ENCODE data around the gene LONP2. TPM values are rescaled to one million over a fixed set of nuclear protein-coding genes. Genes with fewer than 3 reads are reported as not detected.

Gene LONP2, protein sequence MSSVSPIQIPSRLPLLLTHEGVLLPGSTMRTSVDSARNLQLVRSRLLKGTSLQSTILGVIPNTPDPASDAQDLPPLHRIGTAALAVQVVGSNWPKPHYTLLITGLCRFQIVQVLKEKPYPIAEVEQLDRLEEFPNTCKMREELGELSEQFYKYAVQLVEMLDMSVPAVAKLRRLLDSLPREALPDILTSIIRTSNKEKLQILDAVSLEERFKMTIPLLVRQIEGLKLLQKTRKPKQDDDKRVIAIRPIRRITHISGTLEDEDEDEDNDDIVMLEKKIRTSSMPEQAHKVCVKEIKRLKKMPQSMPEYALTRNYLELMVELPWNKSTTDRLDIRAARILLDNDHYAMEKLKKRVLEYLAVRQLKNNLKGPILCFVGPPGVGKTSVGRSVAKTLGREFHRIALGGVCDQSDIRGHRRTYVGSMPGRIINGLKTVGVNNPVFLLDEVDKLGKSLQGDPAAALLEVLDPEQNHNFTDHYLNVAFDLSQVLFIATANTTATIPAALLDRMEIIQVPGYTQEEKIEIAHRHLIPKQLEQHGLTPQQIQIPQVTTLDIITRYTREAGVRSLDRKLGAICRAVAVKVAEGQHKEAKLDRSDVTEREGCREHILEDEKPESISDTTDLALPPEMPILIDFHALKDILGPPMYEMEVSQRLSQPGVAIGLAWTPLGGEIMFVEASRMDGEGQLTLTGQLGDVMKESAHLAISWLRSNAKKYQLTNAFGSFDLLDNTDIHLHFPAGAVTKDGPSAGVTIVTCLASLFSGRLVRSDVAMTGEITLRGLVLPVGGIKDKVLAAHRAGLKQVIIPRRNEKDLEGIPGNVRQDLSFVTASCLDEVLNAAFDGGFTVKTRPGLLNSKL
- 24.8 and 30.7 TPM in 2 replicates for total RNA-seq (2014; rRNA removed; shearing (Covaris generic); ENCODE audit: low replicate concordance)

- no peaks in the 10 kb centered on the region for H3K36me3 ChIP-seq
- no peaks in the 10 kb centered on the region for H3K27me3 ChIP-seq
- peak within 1 kb of the TSS; percentile 69 for H3K4me3 ChIP-seq
- DNase-seq, result peak; percentile 86
- no peaks in the 10 kb centered on the region for H3K9me3 ChIP-seq
Measured at GRCh38 chr16:48244080-48244862, at the start of gene LONP2. Gene LONP2, plus strand, starts transcription at chr16:48244300. Its CDS starts 89 bp downstream, at chr16:48244389.

DNA sequence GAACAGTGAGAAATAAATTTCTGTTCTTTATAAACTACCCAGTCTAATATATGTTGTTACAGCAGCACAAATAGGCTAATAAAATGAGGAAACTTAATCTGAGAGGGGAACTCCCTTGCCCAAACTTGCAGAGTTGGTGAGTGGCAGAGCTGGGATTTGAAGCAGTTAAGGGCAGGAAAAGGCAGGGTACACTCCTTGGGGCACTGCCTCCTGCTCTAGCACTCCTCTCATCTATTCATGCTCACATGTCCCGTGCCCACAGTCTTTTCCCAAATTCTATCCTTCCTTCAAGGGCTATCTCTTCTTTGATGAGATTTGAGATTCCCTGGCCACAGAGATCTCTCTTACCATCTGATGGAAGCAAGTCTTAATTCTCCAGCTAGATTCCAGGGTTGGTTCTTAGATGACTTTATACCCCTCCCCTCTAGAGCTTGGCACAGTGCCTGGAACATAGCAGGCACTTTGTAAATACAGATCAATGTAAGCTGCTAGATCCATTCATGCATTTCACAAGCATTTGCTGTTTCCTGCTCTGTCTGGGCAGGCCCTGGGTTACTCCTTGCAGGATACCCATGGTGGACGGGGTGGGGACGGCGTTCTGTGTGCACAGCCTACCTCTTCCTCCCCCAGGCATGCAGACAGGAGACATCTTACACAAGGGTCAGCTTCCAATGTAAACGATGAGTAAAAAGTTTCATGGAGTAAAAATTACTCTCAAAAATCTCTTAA lies 49.1 kb upstream of the LONP2 start:
- H3K36me3 ChIP-seq, result no peaks in the 10 kb centered on the region
- no peak overlapping the region for H3K4me3 ChIP-seq
- no peaks in the 10 kb centered on the region for H3K27me3 ChIP-seq
- peak; percentile 3 for DNase-seq
- H3K9me3 ChIP-seq, result no peaks in the 10 kb centered on the region

DNA sequence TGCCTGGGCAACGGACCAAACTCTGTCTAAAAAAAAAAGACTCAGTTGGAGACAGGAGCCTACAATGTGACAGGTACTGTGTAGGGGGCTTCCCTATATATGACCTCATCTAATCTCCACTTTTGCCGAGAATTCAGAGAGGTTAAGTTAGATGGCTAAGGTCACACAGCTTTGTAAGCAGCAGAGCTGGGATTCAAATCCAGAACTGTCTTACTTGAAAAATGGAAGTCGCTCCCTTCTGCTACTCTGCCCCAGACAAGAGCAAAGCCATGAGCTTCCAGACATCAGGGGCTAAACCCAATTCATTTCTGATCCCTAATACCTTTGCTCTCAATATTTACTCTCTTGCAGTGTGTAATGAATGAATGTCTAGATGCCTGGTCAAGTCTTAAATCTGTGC lies 46.8 kb upstream of the LONP2 start:
- no peak overlapping the region for H3K4me3 ChIP-seq

DNA sequence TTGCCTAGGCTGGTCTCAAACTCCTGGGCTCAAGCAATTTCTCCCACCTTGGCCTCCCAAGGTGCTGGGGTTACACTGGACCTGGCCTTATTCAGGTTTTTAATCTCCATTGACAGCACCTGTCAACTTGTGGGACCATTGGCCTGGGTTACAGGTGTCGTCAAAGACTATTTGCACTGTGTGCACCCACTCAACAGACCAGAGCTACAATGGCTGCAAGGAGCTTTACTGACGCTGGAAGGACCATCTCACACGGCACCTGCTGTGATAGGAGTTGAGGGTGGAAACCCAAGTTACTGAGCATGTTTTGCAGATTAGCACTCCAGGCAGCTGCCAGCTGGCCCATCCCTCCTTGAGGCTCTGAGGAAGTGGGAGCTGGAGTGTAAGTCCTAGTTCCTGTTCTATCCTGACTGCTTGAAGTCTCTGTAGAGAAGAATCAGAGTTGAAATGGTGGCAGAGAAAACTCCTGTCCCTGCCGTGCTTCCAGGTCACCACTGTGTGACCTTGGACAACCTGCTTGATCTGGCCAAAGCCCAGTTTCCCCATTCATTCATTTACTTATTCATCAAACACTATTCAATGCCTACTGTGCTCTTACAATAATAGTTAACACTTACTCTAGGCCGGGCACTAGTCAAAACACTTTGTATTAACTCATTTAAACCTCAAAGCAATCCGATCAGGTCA lies 42.4 kb upstream of the LONP2 start:
- H3K9me3 ChIP-seq, result no peaks in the 10 kb centered on the region
- H3K27me3 ChIP-seq, result no peaks in the 10 kb centered on the region

More for the DNA sequence above, 46.8 kb upstream of the LONP2 start:
- H3K36me3 ChIP-seq, result no peaks in the 10 kb centered on the region
- H3K9me3 ChIP-seq, result no peaks in the 10 kb centered on the region
- no peak for DNase-seq
- no peaks in the 10 kb centered on the region for H3K27me3 ChIP-seq

DNA sequence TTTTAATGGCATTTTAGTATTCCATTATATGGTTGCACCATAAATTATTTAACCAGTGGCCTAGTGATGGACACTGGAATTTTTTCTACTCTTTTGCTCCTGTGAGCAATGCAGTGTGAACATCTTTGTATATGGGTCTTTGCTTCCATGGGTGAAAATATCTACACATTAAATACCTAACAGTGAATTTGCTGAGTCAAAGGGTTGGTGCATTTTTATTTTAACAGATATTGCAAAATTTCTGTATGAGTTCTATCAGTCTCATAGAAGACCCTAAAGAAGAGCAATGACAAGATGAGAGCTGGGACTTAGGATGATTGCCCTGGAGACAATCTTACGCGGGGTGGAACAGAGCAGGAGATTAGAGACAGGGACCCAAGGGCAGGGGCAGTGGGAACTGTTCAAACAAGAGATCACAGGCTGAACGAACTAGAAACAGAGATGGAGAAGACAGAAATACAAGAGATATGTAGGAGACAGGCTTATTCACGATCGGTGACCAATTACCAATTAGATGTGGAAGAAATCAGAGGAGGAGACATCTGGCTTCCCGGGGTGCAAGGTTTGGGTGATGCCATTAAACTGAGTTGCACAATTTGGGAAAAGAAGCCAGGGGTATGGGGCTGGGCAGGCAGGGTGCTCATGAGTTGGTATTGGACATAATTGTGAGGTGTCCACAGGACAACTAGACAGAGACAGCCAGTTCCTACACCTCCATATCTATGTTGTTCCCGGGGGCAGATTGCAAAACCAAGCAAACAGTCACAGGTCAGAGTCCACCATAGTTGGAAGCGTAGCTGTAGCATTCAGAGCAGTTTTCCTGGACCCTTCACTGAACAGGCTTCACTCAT lies 39.9 kb upstream of the LONP2 start:
- H3K9me3 ChIP-seq, result no peaks in the 10 kb centered on the region

More for the DNA sequence above, 42.4 kb upstream of the LONP2 start:
- H3K36me3 ChIP-seq, result no peaks in the 10 kb centered on the region
- no peak overlapping the region for H3K4me3 ChIP-seq
- DNase-seq, result no peak

DNA sequence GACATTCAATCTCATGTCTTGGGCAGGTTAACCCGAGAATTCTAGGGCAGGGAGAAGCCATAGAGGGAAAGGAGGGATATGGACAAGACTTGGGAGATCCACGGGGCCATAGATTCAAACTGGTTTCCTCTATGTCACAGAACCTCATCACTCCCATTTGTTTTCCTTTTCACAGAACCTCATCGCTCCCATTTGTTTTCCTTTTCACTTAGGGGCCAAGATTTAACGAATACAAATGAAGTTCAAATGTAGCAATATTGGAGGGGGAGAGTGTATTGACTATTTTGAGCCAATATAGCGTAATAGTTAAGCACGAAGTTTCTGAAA lies 39.3 kb upstream of the LONP2 start:
- Histone ChIP-seq H3K4me3 (no peak overlapping the region), H3K9me3 (no peaks in the 10 kb centered on the region), H3K36me3 (no peaks in the 10 kb centered on the region), H3K27me3 (no peaks in the 10 kb centered on the region)
- no peak for DNase-seq

More for the DNA sequence above, 39.9 kb upstream of the LONP2 start:
- no peak overlapping the region for H3K4me3 ChIP-seq
- H3K27me3 ChIP-seq, result no peaks in the 10 kb centered on the region
- no peak for DNase-seq
- H3K36me3 ChIP-seq, result no peaks in the 10 kb centered on the region

GRCh38 chr16:48206594-48207242 lies 37.4 kb upstream of the LONP2 start:
- Histone ChIP-seq H3K27me3 (no peaks in the 10 kb centered on the region), H3K9me3 (no peaks in the 10 kb centered on the region), H3K36me3 (no peaks in the 10 kb centered on the region), H3K4me3 (no peak overlapping the region)
- DNase-seq, result peak; percentile 12

DNA sequence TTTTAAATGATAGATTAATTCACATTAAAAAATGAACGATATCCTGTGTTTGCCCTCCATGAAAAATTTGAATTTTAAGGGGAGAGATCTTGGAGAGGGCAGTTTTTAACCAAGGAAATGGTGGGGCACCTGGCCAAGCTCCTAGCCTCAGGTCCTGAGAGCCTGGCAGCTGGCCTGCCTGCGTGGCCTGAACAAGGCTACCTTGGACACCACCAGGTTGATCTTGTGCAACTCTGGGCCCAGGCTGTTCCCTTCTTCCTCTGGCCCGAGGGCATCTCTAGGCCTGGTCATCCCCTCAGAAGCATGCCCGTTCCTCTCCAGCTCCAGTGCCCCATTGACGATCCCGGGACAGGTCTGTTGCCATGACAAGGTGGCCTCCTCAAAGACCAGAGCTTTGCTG lies 33.4 kb upstream of the LONP2 start:
- H3K36me3 ChIP-seq, result no peaks in the 10 kb centered on the region
- no peaks in the 10 kb centered on the region for H3K9me3 ChIP-seq
- DNase-seq, result no peak
- no peak overlapping the region for H3K4me3 ChIP-seq
- H3K27me3 ChIP-seq, result no peaks in the 10 kb centered on the region

GRCh38 chr16:48212033-48212432 lies 32.1 kb upstream of the LONP2 start:
- no peaks in the 10 kb centered on the region for H3K36me3 ChIP-seq
- no peak overlapping the region for H3K4me3 ChIP-seq
- H3K9me3 ChIP-seq, result no peaks in the 10 kb centered on the region
- no peak for DNase-seq
- H3K27me3 ChIP-seq, result no peaks in the 10 kb centered on the region

DNA sequence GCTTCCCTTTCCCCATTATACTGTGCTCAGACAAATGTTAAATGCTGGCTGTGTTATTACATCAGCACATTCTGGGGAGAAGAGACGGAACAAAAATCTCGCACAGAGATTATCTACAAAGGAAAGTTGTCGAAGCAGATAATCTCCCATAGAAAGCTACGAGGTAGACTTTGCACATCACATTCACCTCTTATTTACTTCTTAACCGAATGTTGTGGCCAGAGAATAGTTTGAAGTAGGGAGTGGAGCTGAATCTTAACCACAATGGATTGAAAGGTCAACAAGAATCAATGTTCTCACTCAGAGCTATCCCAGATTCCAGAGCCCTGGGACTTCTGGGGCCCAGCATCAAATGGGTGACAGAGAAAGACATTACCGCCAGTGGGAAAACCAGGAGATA lies 28.4 kb upstream of the LONP2 start:
- Histone ChIP-seq H3K36me3 (no peaks in the 10 kb centered on the region), H3K27me3 (no peaks in the 10 kb centered on the region), H3K9me3 (no peaks in the 10 kb centered on the region), H3K4me3 (no peak overlapping the region)
- no peak for DNase-seq

- H3K4me3 ChIP-seq, result no peak overlapping the region
- H3K36me3 ChIP-seq, result no peaks in the 10 kb centered on the region
- H3K27me3 ChIP-seq, result no peaks in the 10 kb centered on the region
- H3K9me3 ChIP-seq, result no peaks in the 10 kb centered on the region
- DNase-seq, result no peak
Measured at GRCh38 chr16:48217708-48218107, 26.4 kb upstream of the LONP2 start.

- DNase-seq, result no peak
- no peaks in the 10 kb centered on the region for H3K9me3 ChIP-seq
- H3K4me3 ChIP-seq, result no peak overlapping the region
- H3K36me3 ChIP-seq, result no peaks in the 10 kb centered on the region
- H3K27me3 ChIP-seq, result no peaks in the 10 kb centered on the region
Measured at GRCh38 chr16:48218473-48218872, 25.6 kb upstream of the LONP2 start.

DNA sequence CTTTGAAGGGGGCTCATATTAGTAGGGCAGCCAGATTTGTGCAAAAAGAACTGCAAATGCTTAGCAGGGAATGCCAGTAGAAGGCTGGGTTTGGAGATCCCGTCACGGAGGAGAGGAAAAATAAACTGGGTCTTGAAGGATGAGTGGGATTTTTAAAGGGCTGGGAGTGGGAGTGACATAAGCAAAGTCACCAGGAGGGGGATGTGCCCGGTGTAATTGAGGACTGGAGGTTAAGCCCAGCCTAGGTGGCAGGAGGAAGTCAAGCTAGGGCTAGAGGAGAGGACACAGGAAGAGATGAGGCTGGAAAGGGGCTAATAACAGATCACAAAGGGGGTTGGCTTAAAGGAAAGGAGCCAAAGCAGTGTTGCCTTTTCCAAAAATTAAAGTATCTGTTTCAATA lies 23.2 kb upstream of the LONP2 start:
- no peaks in the 10 kb centered on the region for H3K27me3 ChIP-seq
- H3K9me3 ChIP-seq, result no peaks in the 10 kb centered on the region
- no peak overlapping the region for H3K4me3 ChIP-seq
- no peak for DNase-seq
- H3K36me3 ChIP-seq, result no peaks in the 10 kb centered on the region

GRCh38 chr16:48223490-48223889 lies 20.6 kb upstream of the LONP2 start:
- DNase-seq, result no peak
- H3K27me3 ChIP-seq, result no peaks in the 10 kb centered on the region
- no peak overlapping the region for H3K4me3 ChIP-seq
- H3K36me3 ChIP-seq, result no peaks in the 10 kb centered on the region
- H3K9me3 ChIP-seq, result no peaks in the 10 kb centered on the region

GRCh38 chr16:48225456-48225855 lies 18.6 kb upstream of the LONP2 start:
- Histone ChIP-seq H3K4me3 (no peak overlapping the region), H3K9me3 (no peaks in the 10 kb centered on the region), H3K27me3 (no peaks in the 10 kb centered on the region), H3K36me3 (no peaks in the 10 kb centered on the region)
- no peak for DNase-seq

Data from MG63 (cell line).